HepG2 (cell line): ENCODE data around the gene YIF1B. TPM values are rescaled to one million over a fixed set of nuclear protein-coding genes. Genes with fewer than 3 reads are reported as not detected.

Experiments
- ASH2L ChIP-seq: fragments of 300-600, 200-600 bp; sonication (generic); IDR thresholded peaks from 2 replicates; pipeline ENCODE4 v1.7.0; 2017; ENCODE audit warnings: low read depth, mild to moderate bottlenecking, moderate library complexity, mixed read lengths, low read length; ENCODE audit not compliant: insufficient read length
- ATF1 ChIP-seq: IDR thresholded peaks from 2 replicates; pipeline ENCODE4 v1.6.1; 2016; ENCODE audit warnings: mild to moderate bottlenecking, control low read depth
- FOXO1 ChIP-seq: sonication (generic); formaldehyde crosslinking; IDR thresholded peaks from 2 replicates; pipeline ENCODE4 v1.4.0; 2020; ENCODE audit warnings: missing genetic modification reagents
- GABPB1 ChIP-seq: IDR thresholded peaks from 2 replicates; pipeline ENCODE4 v1.6.1; 2016; ENCODE audit warnings: mild to moderate bottlenecking, missing genetic modification reagents, moderate library complexity, missing compliant biosample characterization
- KDM2A ChIP-seq: sonication (generic); formaldehyde crosslinking; IDR thresholded peaks from 2 replicates; pipeline ENCODE4 v1.4.0; 2020; ENCODE audit warnings: low read depth, missing genetic modification reagents, borderline replicate concordance
- NAIF1 ChIP-seq: sonication (generic); formaldehyde crosslinking; IDR thresholded peaks from 2 replicates; pipeline ENCODE4 v1.5.0; 2020; ENCODE audit warnings: mild to moderate bottlenecking, missing genetic modification reagents, borderline replicate concordance
- RARG ChIP-seq: sonication (generic); formaldehyde crosslinking; IDR thresholded peaks from 2 replicates; pipeline ENCODE4 v1.4.0; 2020; ENCODE audit warnings: low read depth, mild to moderate bottlenecking, missing genetic modification reagents
- SAFB2 ChIP-seq: sonication (generic); formaldehyde crosslinking; IDR thresholded peaks from 2 replicates; pipeline ENCODE4 v1.5.1; 2020; ENCODE audit warnings: missing genetic modification reagents, low read depth, mild to moderate bottlenecking, borderline replicate concordance
- SKI ChIP-seq: fragments of 450-650 bp; IDR thresholded peaks from one replicate; pipeline ENCODE4 v1.6.1; 2018; ENCODE audit warnings: mild to moderate bottlenecking; ENCODE audit not compliant: partially characterized antibody
- TARDBP ChIP-seq: sonication (generic); formaldehyde crosslinking; IDR thresholded peaks from 2 replicates; pipeline ENCODE4 v1.8.0; 2022; ENCODE audit warnings: mild to moderate bottlenecking, missing genetic modification reagents
- ZBTB42 ChIP-seq: sonication (generic); formaldehyde crosslinking; IDR thresholded peaks from 2 replicates; pipeline ENCODE4 v1.5.0; 2020; ENCODE audit warnings: mild to moderate bottlenecking, missing genetic modification reagents
- ZC3H13 ChIP-seq: sonication (generic); formaldehyde crosslinking; IDR thresholded peaks from 2 replicates; pipeline ENCODE4 v1.8.1; 2023; ENCODE audit warnings: mild to moderate bottlenecking, missing genetic modification reagents, moderate library complexity
- ZNF160 ChIP-seq: sonication (generic); formaldehyde crosslinking; IDR thresholded peaks from 2 replicates; pipeline ENCODE4 v1.8.0; 2022; ENCODE audit warnings: mild to moderate bottlenecking, inconsistent platforms, missing genetic modification reagents
- ZNF609 ChIP-seq: sonication (generic); formaldehyde crosslinking; IDR thresholded peaks from 2 replicates; pipeline ENCODE4 v1.4.0; 2020; ENCODE audit warnings: mild to moderate bottlenecking, missing genetic modification reagents, borderline replicate concordance
- ZNF639 ChIP-seq: conservative IDR thresholded peaks from 2 replicates; pipeline ENCODE4 v1.6.1; 2018; ENCODE audit warnings: missing genetic modification reagents
- ZNF709 ChIP-seq: sonication (generic); formaldehyde crosslinking; IDR thresholded peaks from 2 replicates; pipeline ENCODE4 v1.5.0; 2020; ENCODE audit warnings: mild to moderate bottlenecking, missing genetic modification reagents
- polyA plus RNA-seq, 8 experiments: library from polyadenylated mRNA; depleted of rRNA in 3 of 8; stranded (reverse) in 7 of 8; unstranded in 1 of 8; fragments of >200 nt; fragmentation: Illumina TruSeq in 4 of 8; extraction: Trizol in 4 of 8; gene quantifications; 2 replicates each; pipeline versions ENCODE4 v1.2.1 to v1.2.3, GENCODE V29; 2011 to 2016; ENCODE audit warnings: low read depth in 4 of 8, missing spikeins in 1 of 8, mixed read lengths in 1 of 8; ENCODE audit not compliant: insufficient read depth in 1 of 8
- total RNA-seq, 5 experiments: library from RNA; depleted of rRNA; stranded (reverse); fragments of >200 nt; fragmentation: Illumina TruSeq; extraction: Trizol; gene quantifications; 2 replicates each; pipeline ENCODE4 v1.2.3, GENCODE V29; 2016; ENCODE audit warnings: low read depth in 1 of 5
- TF ChIP-seq, protein P1 (sequence below): IDR thresholded peaks from 2 replicates; pipeline ENCODE4 v1.6.1; 2016; ENCODE audit warnings: low read depth, control low read depth
- TF ChIP-seq, protein P2 (sequence below): IDR thresholded peaks from 2 replicates; pipeline ENCODE4 v1.6.1; 2012; ENCODE audit warnings: inconsistent platforms
- TF ChIP-seq, protein P3 (sequence below): sonication (generic); formaldehyde crosslinking; IDR thresholded peaks from 2 replicates; pipeline ENCODE4 v1.5.0; 2020; ENCODE audit warnings: mild to moderate bottlenecking, missing genetic modification reagents

Gene YIF1B
- total and polyA plus RNA-seq, 2 of the 13 experiments (the other 11 are each of a cell fraction or from before 2014, with no cell fraction given), result 41.4 to 85.2 TPM

- TF ChIP-seq KDM2A (CRISPR knock-in tag) (peak; percentile 52; the same call in 1 of the 2 replicates), TARDBP (CRISPR knock-in tag) (no peak), ASH2L (peak; percentile 56), SKI (peak; percentile 18), FOXO1 (CRISPR knock-in tag) (no peak), ATF1 (CRISPR knock-in tag) (no peak), GABPB1 (CRISPR knock-in tag) (peak; percentile 70; the same call in 1 of the 2 replicates), RARG (CRISPR knock-in tag) (no peak), ZNF160 (CRISPR knock-in tag) (peak; percentile 30; the same call in 1 of the 2 replicates), ZNF609 (no peak), ZNF639 (CRISPR knock-in tag) (no peak; the same call in 1 of the 2 replicates), ZNF709 (CRISPR knock-in tag) (no peak), ZC3H13 (CRISPR knock-in tag) (no peak), ZBTB42 (CRISPR knock-in tag) (no peak), NAIF1 (peak; percentile 100), SAFB2 (CRISPR knock-in tag) (no peak; the same call in 1 of the 2 replicates)
- TF ChIP-seq, protein P1, sequence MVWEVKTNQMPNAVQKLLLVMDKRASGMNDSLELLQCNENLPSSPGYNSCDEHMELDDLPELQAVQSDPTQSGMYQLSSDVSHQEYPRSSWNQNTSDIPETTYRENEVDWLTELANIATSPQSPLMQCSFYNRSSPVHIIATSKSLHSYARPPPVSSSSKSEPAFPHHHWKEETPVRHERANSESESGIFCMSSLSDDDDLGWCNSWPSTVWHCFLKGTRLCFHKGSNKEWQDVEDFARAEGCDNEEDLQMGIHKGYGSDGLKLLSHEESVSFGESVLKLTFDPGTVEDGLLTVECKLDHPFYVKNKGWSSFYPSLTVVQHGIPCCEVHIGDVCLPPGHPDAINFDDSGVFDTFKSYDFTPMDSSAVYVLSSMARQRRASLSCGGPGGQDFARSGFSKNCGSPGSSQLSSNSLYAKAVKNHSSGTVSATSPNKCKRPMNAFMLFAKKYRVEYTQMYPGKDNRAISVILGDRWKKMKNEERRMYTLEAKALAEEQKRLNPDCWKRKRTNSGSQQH (CRISPR knock-in tag), result no peak
- TF ChIP-seq, protein P2, sequence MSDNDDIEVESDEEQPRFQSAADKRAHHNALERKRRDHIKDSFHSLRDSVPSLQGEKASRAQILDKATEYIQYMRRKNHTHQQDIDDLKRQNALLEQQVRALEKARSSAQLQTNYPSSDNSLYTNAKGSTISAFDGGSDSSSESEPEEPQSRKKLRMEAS, result peak; percentile 70
- TF ChIP-seq, protein P3, sequence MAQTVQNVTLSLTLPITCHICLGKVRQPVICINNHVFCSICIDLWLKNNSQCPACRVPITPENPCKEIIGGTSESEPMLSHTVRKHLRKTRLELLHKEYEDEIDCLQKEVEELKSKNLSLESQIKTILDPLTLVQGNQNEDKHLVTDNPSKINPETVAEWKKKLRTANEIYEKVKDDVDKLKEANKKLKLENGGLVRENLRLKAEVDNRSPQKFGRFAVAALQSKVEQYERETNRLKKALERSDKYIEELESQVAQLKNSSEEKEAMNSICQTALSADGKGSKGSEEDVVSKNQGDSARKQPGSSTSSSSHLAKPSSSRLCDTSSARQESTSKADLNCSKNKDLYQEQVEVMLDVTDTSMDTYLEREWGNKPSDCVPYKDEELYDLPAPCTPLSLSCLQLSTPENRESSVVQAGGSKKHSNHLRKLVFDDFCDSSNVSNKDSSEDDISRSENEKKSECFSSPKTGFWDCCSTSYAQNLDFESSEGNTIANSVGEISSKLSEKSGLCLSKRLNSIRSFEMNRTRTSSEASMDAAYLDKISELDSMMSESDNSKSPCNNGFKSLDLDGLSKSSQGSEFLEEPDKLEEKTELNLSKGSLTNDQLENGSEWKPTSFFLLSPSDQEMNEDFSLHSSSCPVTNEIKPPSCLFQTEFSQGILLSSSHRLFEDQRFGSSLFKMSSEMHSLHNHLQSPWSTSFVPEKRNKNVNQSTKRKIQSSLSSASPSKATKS (CRISPR knock-in tag), result no peak
Observed at GRCh38 chr19:38315657-38316476, at the start of gene YIF1B (continued).
